ENCODE results near the gene BORCS5.

The BORCS5 gene

DNA sequence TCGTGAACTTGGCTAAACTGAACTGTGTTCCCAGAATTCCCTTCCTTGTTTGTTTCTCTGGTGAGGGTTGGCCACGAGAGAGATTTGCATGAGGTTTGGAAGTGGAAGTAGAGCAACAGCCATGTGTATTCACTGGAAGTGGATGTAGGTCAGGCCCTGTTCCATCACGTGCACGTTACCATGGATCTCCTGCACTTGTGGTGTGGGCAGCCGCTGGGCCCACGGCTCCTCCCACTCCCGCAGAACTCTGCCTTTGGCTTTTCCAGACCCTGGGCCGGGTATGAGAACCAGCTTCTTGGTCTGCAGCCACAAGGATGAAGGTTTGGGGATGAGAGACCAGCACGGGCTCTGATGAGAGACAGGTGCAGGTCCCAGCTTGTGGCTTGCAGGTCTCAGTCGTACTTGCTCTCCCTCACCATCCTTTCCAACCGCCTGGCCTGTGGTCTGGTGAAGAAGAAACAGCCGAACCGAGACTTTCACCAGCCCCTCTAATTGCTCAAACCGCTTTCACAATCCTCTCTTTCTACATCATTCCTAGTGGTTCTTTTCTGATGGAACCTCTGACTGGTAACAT is 110.9 kb downstream of the BORCS5 start:
- TF ChIP-seq FOXP2 (optimal IDR thresholded peaks at IDR 0.05; ENCODE audit: borderline replicate concordance, extremely low read depth, extremely low read length, insufficient read depth) (no peak), POLR2AphosphoS5 (IDR thresholded peaks at IDR 0.05; ENCODE audit: low read depth, low read length) (no peak), TAF1 (IDR thresholded peaks at IDR 0.05; ENCODE audit: borderline replicate concordance, insufficient read depth, low read length) (no peak), SIN3A (IDR thresholded peaks at IDR 0.05; ENCODE audit: borderline replicate concordance, insufficient read depth, low read length) (no peak)
- TF ChIP-seq, protein P1, sequence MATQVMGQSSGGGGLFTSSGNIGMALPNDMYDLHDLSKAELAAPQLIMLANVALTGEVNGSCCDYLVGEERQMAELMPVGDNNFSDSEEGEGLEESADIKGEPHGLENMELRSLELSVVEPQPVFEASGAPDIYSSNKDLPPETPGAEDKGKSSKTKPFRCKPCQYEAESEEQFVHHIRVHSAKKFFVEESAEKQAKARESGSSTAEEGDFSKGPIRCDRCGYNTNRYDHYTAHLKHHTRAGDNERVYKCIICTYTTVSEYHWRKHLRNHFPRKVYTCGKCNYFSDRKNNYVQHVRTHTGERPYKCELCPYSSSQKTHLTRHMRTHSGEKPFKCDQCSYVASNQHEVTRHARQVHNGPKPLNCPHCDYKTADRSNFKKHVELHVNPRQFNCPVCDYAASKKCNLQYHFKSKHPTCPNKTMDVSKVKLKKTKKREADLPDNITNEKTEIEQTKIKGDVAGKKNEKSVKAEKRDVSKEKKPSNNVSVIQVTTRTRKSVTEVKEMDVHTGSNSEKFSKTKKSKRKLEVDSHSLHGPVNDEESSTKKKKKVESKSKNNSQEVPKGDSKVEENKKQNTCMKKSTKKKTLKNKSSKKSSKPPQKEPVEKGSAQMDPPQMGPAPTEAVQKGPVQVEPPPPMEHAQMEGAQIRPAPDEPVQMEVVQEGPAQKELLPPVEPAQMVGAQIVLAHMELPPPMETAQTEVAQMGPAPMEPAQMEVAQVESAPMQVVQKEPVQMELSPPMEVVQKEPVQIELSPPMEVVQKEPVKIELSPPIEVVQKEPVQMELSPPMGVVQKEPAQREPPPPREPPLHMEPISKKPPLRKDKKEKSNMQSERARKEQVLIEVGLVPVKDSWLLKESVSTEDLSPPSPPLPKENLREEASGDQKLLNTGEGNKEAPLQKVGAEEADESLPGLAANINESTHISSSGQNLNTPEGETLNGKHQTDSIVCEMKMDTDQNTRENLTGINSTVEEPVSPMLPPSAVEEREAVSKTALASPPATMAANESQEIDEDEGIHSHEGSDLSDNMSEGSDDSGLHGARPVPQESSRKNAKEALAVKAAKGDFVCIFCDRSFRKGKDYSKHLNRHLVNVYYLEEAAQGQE (IDR thresholded peaks at IDR 0.05; ENCODE audit: insufficient read depth in 1 of 2, low read depth in 2 of 2, low read length in 2 of 2) = no peak

DNA sequence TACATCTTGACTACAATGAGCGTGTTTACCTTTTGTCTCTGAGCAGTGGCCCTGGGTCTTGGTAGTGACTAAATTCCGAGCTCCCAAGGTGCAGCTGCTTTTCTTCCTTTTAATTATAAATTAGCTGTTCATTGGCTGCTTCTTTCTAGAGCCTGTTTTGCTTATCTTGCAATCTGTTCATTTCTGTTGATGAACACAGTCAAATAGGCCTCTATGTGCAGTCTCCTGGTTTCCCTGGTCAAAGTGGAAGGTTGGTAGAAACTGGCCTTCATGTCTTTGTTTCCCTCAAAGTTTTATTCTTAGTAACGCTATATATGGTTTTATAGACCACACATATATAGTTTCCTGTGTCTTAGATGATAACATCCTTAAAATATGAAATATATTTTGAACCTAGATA is 111.7 kb downstream of the BORCS5 start:
- TF ChIP-seq TAF1 (IDR thresholded peaks at IDR 0.05; ENCODE audit: borderline replicate concordance, insufficient read depth, low read length) (no peak), FOXP2 (optimal IDR thresholded peaks at IDR 0.05; ENCODE audit: borderline replicate concordance, extremely low read depth, extremely low read length, insufficient read depth) (no peak)

DNA sequence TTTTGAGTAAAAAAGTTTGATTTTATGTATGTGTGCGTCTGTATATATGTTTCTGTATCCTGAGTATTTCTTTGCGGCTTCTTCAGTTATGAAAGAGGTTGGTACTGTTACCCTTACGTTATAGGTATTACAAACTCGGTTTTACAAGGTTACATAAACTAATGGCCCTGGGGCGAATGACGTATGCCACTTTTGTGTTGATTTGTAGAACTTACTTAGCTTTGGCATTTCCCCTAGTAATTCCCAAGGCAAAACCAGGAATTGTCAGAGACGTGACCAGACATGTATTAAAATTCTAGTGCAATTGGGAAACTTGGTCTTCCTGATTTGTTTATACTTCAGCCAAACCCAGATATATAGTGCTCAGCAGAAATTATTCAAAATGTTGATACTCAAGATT is 112.5 kb downstream of the BORCS5 start:
- TF ChIP-seq, protein P1 (IDR thresholded peaks at IDR 0.05; ENCODE audit: insufficient read depth in 1 of 2, low read depth in 2 of 2, low read length in 2 of 2) = no peak
- no peak for TF ChIP-seq SIN3A (IDR thresholded peaks at IDR 0.05; ENCODE audit: borderline replicate concordance, insufficient read depth, low read length)
- TF ChIP-seq TAF1 (IDR thresholded peaks at IDR 0.05; ENCODE audit: borderline replicate concordance, insufficient read depth, low read length) = no peak
- no peak for TF ChIP-seq POLR2AphosphoS5 (IDR thresholded peaks at IDR 0.05; ENCODE audit: low read depth, low read length)
- TF ChIP-seq FOXP2 (optimal IDR thresholded peaks at IDR 0.05; ENCODE audit: borderline replicate concordance, extremely low read depth, extremely low read length, insufficient read depth) = no peak

DNA sequence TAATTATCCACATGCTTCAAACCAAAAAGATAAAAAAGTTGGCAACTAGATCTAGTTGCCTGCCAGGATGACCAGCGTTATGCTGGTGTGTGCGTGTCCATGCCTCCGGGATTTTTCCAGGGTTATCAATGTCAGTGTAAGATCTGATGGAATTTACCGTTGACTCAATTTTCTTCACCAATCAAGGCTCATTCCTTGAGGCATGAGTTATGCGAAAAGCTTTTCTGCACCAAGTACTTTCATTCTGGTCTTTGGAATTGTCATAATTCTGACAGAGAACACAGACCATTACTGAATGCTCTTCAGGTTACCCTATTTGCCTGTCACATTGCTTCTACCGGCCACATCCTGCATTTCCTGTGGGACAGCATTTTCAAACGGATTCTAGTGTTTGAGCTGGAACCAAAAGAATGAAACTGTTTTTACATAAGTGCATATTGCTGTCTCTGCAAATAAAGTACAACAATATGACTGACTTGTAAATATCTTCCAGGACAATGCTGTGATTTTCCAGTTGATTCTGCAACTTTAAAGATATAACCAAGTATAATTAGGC is 114.0 kb downstream of the BORCS5 start:
- TF ChIP-seq FOXP2 (optimal IDR thresholded peaks at IDR 0.05; ENCODE audit: borderline replicate concordance, extremely low read depth, extremely low read length, insufficient read depth) (no peak), POLR2AphosphoS5 (IDR thresholded peaks at IDR 0.05; ENCODE audit: low read depth, low read length) (no peak), TAF1 (IDR thresholded peaks at IDR 0.05; ENCODE audit: borderline replicate concordance, insufficient read depth, low read length) (no peak), SIN3A (IDR thresholded peaks at IDR 0.05; ENCODE audit: borderline replicate concordance, insufficient read depth, low read length) (no peak)
- TF ChIP-seq, protein P1 (IDR thresholded peaks at IDR 0.05; ENCODE audit: insufficient read depth in 1 of 2, low read depth in 2 of 2, low read length in 2 of 2) = no peak

DNA sequence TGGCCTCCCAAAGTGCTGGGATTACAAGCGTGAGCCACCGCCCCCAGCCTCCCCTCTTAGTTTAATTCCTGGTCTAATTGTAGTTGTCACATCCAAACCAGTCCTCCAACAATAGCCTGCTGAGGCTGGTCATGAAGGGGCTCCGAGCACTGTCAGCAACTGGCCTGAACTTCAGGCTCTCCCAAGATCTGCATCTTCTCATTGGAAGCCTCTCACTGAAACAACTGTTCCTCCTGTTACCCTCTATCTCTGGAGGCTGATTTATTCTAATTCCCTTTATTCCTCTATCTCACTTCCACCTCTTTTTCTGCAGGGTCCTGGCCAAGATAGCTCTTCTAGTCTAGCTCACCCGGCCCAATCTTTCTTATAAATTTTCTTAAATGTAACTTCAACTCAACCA is 116.3 kb downstream of the BORCS5 start:
- TF ChIP-seq SIN3A (IDR thresholded peaks at IDR 0.05; ENCODE audit: borderline replicate concordance, insufficient read depth, low read length) (no peak), TAF1 (IDR thresholded peaks at IDR 0.05; ENCODE audit: borderline replicate concordance, insufficient read depth, low read length) (no peak), POLR2AphosphoS5 (IDR thresholded peaks at IDR 0.05; ENCODE audit: low read depth, low read length) (no peak; the same call in 1 of the 2 replicates), FOXP2 (optimal IDR thresholded peaks at IDR 0.05; ENCODE audit: borderline replicate concordance, extremely low read depth, extremely low read length, insufficient read depth) (no peak)
- TF ChIP-seq, protein P1 (IDR thresholded peaks at IDR 0.05; ENCODE audit: insufficient read depth in 1 of 2, low read depth in 2 of 2, low read length in 2 of 2) = no peak

Measured in PFSK-1 (cell line).